Activated T-helper 1 cell treated with anti-CD3 and anti-CD28 coated beads, Interleukin-2, amount 50 U/mL, for 16 hours (primary cell): ENCODE results near the gene MATN1.

ENCODE experiments used
- DNase-seq, 2 donors: peaks; one replicate each; pipeline ENCODE4 v3.0.0-alpha.2; 2020; ENCODE audit warnings: low read depth in 1 of 2, low spot score in 1 of 2

MATN1 gene

DNA sequence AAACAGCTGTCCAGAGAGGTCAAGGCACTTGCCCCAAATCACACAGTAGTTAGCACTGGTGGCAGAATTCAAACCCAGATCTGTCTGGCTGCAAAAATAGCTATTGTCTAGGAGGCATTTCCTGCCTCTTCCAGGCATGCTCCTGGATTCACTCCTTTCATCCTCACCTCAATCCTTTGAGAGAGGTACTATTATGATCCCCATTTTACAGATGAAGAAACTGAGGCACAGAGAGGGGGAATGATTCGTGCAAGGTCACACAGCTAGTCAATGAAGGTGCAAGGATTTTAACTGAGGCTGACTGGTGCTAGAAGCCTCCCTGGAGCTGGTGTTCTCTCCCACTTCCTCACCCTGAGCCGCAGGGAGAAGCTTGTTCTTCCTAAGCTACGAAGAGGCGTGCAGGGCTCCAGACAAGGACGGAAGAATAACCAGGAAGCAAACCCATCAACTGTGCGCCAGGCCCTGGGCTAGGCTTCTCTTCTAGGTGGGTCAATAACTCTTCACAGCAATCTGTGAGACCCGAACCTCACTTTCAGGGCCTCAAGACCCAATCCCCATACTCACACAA is 34.8 kb upstream of the MATN1 start:
- no peak for DNase-seq

DNA sequence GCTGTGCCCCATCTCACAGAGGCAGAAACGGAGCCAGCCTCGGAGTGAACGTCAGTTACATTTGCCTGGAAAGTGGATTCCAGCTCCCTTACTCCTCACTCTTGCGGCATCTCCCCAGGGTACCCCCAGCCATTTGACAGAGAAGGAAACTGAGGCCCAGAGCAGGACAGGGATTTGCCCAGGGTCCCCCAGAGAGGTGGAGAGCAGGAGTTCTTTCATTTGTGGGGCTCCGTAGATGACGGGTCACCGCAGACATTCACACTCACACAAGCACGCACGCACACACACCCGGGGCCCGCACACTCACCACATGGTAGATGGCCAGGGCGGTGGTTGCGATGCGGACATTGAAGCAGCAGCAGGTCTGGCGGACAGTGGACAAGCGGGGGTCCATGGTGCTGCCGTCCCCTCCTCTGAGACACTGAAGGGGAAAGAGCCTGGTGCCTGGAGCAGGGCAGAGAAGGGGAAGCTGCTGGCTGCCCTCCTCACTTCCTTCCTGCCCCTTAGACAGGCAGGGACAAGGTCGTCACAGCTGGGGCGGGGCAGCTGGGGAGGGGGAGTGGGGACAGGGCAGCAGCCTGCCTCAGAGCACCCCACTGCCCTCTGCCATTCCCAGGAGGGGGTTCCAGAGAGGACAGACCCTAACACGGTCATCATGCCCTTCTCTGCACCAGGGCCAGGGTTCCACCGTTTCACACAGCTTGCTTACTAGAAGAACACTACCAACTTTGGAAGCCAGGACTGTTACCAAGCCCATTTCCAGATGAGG is 34.2 kb upstream of the MATN1 start, which contains the start of gene LAPTM5:
Gene LAPTM5, minus strand, starts transcription at position 423 of the 769 bp plus-strand sequence. Its CDS starts 29 bp downstream, at position 394.
- DNase-seq = peak; percentile 28 to 38

DNA sequence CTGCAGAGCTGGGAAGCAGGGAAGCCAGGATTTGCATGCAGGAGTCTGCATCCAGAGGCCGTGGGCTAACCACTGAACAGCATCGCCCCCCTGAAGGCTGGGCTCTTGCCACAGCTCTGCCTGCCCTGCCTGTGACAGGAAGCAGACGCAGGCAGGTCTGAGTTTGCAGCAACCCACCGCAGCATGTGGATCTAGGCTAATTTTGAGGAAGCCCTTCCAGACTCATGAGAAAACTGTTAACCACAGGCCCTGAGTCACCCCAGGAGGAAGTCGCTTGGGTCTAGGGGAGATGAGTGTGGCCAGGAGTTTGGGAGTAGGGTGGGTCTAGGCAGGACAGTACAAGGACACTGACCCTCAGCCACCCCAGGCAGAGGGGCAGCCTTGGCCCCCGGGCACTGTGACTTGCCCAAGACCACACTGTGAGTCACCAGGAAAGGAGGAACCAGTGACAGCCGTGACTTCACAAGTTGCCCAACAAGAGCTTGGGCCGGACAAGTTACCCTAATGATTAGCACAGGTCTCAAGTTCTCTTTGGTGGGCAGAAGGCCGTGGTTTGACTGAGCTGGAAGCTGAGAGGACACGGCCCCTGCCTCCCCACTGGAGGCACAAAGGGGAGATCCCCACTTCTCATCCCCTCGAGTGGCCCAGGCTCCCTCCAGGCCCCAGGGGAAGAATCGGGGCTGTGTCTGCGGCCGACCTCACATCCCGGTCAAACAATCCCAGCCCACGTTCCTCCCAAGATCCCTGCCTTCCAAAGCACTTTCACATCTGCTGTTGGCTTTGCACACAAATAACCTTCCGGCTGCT is 33.4 kb upstream of the MATN1 start:
- DNase-seq = peak; percentile 44 to 46

DNA sequence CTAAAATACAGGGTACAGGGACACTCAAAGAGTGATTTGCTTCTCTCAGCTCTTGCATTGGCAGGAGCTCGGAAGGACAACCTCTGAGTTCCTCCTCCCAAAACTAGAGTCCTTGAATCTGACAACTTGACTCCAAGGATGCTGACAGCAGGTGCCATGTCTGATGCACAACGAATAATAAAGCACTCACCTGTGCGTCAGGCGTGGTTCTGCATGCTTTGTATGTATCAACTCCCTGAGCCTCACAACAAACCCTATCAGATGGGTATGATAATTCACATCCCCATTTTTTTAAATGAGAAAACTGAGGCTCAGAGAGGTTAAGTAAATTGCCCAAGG is 32.8 kb upstream of the MATN1 start:
- no peak for DNase-seq

DNA sequence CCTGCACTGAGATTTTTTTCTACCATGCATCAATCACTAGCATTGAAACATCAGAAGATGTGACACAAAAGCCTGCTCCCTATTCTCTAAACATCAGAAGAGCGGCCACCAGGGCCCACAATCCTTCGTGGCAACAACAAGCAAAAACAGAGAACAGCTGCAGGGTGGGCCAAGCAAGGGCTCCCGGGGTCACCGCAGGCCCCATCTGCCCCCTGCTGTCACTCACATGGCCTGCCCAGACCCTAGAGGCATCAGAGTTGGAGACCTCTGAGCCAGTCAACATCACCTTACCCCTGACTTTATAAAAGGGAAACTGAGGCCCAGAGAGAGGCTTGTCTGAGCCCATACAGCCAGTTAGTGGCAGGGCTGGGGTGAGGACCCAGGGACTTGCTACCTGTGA is 32.4 kb upstream of the MATN1 start:
- DNase-seq = no peak

DNA sequence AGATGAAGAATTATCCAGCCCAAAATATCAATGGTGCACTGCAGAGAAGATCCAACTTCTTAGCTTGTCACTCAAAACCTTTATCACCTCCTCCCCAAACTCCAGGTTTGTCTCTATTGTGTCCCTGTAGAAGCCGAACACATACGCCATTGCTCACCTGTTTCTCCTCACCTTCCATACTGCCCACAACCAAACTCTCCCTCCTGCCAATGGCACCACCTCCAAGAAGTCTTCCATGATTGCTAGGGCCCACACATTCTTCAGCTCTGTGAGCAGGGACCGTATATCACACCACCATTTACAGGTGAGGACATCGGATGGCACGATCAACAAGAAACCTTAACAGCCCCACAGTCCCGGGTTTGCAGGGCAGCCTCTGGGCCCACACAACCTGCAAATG is 31.9 kb upstream of the MATN1 start:
- DNase-seq = no peak

DNA sequence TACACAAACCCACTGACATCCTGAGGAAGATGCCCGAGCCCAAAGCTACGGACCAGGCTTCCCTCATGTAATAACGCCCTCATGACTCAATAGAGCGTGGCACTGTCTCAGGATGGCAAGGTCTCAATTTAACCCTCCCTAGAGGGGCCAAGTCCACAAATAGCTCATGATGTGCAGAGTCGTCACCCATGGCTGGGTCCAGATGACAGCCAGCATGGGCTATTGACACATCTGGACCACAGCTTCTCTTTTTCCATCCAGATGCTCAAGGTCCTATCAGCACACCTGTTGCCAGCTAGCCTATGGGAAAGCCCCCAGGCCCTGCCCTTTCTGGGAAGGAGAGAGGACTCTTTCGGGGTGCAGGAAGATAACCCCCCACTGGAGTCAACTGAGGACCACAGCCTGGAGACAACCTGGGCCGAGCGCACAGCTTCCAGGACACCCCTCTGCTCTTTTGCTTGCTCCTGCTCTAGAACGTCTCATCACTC is 31.3 kb upstream of the MATN1 start:
- DNase-seq = no peak

DNA sequence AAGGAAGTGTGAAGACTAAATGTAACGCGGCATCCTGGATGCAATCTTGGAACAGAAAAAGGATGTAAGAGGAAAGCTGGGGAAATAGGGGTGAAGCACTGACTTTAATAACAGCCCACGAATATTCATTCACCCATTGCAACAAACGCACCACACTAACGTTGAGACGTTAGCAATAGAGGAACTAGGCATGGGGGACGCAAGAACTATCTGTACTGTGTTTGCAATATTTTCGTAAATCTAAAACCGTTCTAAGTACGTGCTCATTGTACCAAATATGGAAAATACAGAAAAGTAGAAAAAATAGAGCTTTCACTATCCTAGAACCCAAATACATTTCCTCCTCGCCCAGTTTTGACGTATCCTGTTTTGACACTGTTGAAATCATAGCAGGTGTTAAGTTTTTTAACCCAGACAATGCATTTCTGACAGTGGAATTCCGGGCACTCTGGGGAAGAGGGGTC is 30.3 kb upstream of the MATN1 start:
- DNase-seq = no peak

DNA sequence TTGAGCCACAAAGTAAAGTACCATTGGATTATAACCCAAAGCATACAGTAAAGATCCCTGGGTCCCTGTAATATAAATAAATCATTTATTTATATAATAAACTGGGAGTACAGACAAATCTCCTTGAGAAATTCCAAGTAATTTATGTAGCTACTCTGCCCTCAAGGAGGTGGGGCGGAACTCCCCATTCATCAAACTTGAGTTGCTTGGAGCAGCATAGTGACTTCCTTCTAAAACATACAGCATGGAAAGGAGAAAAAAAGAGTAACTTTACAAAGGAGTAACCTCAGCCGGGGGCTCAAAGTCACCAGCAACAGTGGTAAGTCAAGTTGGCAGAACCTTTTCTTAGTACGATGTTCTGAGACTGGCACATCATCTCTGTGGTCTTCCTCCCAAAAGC is 29.7 kb upstream of the MATN1 start:
- no peak for DNase-seq

DNA sequence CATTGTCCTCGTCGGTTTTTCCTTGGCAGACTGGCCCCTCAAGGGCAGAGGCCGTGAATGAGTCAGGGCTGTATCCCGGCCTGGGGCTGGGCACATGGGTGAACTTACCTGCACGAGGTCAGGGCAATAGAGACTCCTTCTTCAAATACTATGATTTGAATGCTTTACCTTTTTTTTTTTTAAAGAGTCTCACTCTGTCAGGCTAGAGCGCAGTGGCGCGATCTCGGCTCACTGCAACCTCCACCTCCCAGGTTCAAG is 29.2 kb upstream of the MATN1 start:
- no peak for DNase-seq

DNA sequence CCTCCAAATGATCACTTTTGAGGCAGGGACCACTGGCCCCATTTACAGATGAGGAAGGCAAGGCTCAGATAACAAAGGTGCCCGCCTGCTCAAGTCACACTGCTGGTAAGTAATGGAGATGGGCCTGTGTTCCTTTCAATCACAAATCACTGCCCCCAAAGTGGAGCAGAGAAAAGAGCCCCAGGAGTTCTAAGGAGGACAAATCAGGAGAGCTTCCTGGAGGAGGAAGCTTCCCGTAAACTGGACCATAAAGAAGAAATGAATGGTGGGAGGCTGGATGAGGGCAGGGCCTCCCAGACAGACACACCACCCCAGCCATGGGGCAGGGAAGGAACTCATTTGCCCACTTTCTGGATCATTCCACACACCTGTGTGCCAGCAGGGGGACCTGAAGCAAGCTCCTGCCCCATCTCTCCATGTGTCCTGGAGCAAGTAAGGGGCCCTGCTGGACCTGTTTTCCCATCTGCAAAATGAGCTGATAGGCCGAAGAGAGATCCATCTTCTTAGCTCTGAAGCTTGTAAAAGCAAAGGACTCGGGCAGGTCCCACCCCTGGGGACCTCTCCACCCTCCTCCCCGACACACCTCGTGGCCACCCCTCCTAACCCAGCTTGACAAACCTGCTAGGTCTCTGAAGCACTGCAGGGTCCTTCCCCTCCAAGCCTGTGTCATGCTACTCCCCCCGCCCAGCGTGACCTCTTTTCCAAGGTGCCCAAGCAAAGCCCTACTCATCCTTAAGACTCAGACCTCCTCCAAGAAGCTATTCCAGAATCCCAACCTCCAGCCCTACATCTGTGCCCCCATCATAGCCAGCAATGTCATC is 28.7 kb upstream of the MATN1 start:
- no peak for DNase-seq

DNA sequence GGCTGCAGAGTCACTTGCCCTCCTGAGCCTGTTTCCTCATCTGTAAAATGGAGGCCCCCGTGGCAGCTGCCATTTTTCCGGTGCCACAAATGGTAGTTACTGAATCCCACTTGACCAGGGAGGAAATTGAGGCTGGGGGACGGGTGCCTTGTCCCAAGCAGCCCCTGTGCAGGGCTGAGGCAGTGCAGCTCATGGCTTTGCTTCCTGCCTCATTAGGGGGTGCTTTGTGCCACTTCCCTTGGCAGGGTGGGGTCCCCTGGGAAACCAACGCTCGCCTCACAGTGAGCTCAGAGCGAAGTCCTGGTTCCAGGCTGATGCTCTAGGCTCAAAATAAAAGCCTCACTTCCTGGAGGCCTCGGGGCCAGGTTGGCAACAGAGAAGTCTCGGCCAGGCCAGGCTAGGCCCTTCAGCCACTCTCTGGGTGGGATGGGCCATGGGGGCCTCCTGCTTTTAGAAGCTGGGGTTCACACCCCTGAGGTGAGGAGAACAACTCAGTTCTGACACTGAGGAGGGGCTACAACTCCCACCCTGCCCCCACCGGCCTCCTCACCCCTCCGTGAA is 27.4 kb upstream of the MATN1 start:
- DNase-seq = no peak

DNA sequence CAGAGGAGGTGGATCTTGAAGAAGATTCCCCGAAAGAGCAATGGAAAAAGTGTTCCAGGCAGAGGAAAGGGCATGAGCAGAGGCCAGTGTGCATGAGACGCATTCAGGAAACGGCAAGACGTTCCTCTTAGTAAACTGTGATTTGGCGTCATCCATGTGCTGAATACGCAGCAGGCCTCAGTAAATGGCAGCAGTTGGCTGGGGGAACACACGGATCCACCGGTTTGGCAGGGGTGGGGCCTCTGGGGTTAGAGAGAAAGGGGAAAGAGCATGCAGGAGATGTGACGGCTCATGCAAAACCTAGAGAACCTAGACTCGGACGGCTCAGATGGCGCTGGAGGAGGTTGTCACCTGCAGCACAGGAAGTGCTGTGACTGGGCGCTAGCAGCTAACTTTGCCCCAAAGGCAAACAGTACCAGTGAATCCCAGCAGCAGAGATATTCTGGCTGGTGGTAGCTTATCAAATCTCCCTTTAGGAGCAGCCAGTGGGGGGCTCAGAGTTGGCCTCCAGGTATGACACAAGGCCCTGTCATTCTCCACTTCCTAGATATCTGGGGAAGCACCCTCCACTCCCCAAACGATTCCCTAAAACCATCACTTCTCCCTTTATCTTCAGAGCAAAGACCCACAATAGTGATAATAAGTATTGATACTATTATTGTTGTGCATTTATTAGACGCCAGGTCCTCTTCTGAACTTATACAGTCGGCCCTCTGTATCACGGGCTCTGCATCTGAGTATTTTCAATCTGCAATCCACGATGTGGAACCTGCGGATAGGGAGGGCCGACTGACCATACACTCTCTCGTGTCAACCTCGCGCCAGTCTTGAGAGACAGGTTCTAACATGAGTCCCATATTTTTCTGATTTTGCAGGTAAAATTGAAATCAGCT is 26.6 kb upstream of the MATN1 start:
- peak; percentile 44 to 52 for DNase-seq

DNA sequence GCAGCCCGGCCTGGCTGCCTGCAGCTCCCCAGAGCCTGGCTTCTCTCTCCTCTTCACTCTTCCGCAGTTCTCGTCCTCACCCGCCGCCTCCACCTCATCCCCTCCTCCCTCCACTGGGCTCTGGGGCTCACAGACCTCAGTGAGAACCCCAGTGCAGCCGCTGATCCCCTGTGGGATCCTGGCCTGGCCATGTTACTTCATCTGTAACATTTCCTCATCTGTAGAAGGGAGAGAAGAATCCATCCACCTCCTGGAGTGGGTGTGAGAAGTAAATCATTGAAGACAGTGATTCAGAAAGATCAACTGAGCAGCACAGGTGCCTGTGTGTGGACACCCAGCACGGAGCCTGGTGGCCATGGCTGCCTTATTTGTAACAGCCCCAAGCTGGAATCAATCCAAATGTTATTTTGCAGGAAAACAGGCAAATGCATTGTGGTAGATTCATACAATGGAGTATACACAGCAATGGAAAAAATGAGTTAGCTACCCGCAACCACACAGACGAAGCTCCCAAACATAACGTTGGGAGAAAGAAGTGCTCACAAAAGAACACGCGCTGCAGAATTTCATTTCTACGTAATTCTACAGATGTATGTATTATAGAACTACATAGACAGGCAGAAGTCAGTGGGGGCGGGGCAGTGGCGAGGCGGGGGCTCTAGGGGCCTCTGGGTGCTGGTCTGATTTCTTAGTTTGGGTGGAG is 25.5 kb upstream of the MATN1 start:
- no peak for DNase-seq

DNA sequence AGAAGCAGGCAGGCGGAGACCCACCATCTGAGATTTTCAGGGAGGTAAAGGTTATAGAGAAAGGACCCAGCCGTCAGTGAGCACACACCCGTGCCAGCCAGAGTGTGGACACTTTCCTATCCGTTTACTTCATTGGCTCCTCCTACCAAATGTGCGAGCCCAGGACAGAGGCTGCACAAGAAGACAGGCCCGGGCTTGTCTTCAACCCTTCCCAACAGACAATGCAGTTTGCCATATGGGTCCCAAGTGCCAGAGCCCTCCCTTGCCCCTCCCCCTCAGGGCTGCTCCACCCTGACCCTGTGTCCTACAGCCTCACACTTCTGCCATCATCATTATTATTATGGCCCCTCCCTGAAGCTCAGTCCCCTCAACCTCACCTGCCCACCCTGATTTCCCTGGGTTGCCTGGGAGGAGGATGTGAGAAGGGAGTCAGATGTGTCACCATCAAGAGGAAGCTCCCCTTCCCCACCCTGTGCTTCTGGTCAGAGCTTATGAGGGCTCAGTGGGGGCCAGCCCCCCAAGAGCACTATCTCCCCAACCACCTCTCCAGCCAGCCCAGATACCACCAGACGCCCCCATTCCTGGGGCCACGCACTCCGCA is 24.8 kb upstream of the MATN1 start:
- DNase-seq = no peak

DNA sequence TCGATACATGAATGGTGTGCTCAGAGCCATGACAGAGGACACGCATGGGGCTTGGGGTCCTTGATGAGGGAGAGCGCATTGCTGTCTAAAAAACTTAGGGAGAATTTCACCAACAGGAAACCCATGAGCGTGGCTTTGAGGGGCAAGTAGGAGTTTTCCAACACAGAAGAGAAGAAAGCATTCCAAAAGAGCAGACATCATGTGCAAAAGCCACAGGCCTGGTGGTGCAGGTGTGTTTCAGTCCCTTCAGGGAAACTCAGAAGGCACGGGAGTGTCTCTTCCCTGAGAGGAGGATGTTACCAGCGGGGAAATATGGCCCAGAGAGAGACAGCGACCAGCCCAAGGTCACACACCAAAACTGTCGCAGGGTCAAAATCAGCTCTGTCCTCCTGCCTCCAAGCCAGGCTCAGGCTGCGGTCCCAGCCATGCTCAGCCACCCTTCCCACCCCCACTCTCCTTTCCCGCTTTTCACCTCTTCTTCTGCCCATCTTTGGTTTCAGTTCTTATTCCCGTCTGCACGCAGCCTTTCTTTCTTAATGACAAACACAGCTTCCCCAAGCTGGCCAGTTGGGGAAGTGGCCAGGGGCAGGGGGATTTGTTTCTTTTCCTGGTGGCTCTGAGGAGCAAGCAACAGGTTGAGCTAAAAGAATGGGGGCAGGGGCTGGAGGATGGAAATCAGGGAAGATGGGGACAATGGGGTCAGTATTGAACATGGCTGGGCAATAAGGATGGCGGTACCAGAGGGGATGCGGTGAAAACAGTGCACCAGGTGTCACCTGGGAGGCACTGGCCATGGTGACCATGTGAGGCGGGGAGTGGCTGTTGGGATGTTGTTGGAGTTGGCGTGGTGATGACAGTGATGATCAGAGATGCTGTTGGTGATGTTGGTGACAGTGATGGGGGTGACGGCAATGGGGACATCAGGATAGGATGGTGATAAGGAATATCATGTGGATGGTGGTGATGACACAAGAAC is 23.9 kb upstream of the MATN1 start:
- no peak for DNase-seq

DNA sequence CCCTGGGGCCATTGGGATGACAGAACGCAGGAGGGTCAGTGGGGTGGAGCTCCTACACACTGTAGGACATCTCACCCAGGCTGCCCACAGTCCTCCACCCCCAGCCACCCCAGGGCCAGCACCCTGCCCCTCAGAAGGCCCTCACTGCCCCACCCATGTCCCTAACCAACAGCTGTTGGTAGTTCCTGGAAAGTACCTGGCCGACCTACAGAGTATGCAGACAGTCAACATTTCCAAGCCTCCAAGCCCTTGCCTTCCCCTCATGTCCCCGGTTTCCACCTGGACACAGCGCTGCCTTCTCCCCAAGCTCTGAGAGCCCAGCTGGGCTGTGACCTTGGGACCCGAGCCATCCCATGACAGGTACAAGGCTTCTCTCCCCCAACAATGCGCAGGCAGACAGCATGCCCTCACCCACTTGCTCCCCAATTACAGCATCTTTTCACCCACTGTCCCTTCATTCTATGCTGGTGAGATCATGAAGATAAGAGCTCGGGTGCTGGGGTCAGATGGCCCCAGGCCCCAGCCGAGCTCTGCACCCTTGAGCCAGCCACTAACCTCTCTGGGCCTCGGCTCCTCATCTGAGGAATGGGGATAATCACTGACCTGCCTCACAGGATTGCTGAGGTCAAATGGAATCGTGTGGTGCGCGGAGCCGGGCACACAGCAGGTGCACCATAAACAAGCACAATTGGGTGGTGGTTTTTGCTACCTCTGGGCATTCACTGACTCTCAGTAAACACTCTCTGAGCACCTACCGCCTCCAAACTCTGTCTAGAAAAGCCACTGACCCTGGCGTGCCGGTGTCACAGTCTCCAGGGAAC is 23.0 kb upstream of the MATN1 start:
- DNase-seq = no peak
